ACHN (cell line): ENCODE results near the gene CFAP97.
"Not testable (repeated sequence)": the region's sequence is repeated elsewhere in the genome, so short reads cannot be mapped to it uniquely, and the experiment has no call there.

Experiments used
- DNase-seq: peaks from one replicate; pipeline ENCODE4 v3.0.0-alpha.2; 2015
- in situ Hi-C: cut with HindIII; loops from 2 replicates; pipeline ENCODE4 v1.10.0; 2017; ENCODE audit warnings: low sequenced_read_pairs, low pct_ligation_motif_present, low pct_unique_long_range_greater_than_20kb

The CFAP97 gene

DNA sequence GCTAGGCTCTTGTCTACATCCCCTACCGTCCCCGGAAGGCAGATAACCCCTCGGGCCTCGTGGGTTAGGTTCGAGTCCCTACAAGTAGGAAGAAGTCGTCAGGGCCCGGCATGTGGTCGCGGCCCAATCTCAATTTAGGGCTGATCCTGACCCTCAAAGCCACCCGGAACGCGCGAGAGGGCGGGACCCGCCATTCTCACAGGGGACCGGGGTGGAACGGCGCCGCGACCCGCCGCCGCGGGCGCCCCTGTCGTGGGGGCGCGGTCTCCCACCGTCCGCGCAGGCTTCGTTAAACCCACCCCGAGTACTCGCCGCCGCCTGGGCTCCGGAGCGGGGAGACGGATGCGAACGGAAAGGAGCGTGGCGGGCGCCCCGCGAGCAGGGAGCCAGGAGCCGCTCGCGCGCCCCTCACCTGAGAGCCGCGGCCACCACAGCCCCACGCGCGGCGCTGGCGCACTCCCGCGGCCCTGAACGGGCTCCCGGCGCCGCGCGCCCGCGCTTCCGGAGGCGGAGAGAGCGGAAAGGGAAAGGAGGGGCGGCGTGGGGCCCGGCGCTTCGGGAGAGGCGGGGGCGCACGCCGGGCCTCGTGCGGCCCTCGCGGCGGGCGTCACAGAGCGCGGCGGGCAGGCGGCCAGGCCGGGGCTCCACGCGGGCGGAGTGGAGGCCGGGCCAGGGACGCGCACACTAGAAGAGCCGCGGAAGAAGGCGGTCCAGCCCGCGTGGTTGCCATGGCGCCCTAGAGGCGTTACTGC, at the start of gene CFAP97:
CFAP97 (minus strand) TSS at position 515 of the 752 bp plus-strand sequence. CDS start 12,804 bp downstream, outside the sequence.
- in situ Hi-C loops: no loop called here
- peak; percentile 86 for DNase-seq

- in situ Hi-C loops: no loop called here
- DNase-seq: no peak
These were observed 45.3 kb upstream of the CFAP97 start for GRCh38 chr4:185249105-185249504.

DNA sequence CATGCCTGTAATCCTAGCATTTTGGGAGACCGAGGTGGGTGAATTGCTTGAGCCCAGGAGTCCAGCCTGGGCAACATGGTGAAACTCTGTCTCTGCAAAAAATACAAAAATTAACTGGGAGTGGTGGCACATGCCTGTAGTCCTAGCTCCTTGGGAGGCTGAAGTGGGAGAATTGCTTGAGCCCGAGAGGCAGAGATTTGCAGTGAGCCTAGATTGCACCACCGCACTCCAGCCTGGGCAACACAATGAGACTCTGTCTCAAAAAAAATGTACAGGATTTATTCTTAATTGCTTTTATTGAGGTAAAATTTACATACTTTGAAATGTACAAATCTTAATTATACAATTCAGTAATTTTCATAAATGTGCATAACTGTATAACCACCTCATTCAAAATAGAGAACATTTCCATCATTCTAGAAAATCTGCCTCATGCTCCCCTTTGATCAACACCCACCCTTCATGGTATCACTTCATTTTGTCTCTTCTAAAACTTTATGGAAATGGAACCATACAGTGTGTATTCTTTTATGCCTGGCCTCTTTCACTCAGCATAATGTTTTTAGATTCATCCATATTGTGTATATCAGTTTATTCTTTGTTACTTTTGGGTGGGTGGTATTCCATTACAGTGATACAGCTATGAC, 44.7 kb upstream of the CFAP97 start:
- in situ Hi-C loops: no loop called here
- DNase-seq: no peak

DNA sequence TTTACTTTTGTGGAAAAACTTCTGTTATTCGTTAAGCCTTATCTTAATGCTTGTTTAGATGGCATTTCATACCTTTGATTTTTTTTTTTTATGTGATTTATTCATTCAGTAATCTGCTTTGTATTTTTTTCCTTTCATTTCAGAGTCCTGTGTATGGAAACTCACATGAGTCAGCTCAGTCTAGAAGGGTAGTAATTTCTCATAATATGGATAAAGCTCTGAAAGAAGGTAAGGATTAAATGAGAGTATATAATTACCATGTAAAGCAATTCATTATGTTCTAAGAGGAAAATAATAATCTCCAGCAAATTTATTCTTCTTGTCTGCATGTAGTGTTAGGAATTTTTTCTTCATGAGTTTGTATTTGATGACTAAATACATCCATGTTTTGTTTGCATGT, 43.4 kb upstream of the CFAP97 start:
- in situ Hi-C loops: no loop called here
- DNase-seq: no peak

DNA sequence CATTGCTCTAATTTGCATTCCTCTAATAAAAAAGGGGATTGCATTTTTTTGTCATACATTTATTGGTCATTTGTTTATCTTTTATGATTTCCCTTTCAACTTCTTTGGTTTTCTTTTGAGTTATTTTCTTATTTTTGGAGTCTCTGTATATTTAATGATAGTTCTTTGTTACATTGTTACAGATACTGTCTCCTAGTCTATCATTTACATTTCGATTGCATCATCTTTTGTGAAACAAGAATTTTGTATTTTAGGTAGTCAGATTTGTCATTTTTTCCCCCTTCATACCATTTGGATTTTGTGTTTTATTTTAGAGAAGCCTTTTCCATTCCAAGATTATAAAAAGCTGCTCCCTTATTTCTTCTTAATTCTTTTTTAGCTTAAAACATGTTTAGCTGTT, 42.7 kb upstream of the CFAP97 start:
- DNase-seq: no peak
- in situ Hi-C loops: no loop called here

DNA sequence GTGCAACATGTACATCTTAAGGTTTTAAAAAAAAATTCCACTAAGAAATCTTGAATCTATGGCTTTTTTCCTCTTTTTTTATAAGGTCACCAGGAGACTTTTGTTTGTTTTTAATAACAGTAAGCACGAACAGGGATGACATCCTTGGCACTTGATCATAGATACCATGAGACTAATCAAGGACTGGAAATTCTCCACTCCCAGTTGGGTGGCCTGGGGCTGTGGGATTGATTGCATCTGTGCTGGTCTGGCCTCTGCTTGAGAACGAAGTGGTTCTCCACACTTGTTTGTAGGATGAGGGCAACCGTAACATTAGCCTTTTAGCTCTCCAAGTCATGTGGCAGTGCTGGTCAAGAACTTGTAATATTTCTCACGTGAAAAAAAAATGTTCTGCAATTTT, 41.0 kb upstream of the CFAP97 start:
- DNase-seq: no peak
- in situ Hi-C loops: no loop called here

DNA sequence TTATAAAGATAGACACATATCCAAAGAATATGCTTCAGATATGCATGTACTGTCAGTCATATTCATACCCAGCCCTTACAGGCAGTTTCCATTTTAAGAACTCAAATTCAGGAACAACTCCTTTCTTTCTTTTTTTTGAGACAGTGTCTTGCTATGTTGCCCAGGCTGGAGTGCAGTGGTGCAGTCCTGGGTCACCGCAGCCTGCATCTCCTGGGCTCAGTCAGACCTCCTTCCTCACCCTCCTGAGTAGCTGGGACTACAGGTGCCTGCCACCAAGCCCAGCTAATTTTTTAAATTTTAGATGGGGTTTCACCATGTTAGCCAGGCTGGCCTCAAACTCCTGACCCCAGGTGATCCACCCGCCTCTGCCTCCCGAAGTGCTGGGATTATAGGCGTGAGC, 40.1 kb upstream of the CFAP97 start:
- in situ Hi-C loops: no loop called here
- DNase-seq: no peak

DNA sequence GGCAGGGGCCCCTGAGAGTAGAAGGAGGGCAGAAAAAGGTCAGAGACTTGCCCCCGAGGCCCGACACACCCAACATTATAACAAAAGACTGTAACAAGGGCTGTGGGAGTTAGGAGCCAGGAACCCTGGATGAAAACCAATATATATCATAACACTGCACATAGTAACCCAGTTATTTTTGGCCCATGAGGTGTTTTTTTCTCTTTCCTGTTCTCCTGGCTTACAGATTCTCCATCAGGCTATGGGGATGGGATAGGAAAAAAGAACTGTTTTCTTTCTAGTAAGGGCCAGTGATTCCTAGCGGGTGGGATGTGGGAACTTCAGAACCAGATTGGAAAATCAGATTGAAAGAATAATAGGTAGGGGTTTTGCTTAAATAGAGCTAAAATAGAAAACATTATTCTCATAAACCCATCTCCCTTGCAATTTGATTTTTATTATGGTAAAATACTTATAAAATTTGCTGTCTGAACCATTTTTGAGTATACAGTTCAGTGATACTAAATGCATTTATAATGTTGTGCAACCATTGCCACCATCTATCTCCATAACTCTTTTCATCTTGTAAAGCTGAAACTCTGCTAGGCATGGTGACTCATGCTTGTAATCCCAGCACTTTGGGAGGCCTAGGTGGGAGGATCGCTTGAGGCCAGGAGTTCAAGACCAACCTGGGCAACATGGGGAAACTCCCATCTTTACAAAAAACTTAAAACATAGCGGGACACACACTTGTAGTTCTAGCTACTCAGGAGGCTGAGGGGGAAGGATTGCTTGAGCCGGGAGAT, 39.1 kb upstream of the CFAP97 start:
- in situ Hi-C loops: no loop called here
- no peak for DNase-seq

DNA sequence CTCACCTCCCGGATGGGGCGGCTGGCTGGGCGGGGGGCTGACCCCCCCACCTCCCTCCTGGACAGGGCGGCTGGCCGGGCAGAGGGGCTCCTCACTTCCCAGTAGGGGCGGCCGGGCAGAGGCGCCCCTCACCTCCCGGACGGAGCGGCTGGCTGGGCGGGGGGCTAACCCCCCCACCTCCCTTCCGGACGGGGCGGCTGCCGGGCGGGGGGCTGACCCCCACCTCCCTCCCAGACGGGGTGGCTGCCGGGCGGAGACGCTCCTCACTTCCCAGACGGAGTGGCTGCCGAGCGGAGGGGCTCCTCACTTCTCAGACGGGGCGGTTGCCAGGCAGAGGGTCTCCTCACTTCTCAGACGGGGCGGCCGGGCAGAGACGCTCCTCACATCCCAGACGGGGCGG, 36.7 kb upstream of the CFAP97 start:
- DNase-seq, in situ Hi-C loops: not testable (repeated sequence)

GRCh38 chr4:185238750-185239149, 35.0 kb upstream of the CFAP97 start:
- in situ Hi-C loops: no loop called here
- no peak for DNase-seq

- in situ Hi-C loops: no loop called here
These were observed 34.4 kb upstream of the CFAP97 start for GRCh38 chr4:185238215-185238681.

DNA sequence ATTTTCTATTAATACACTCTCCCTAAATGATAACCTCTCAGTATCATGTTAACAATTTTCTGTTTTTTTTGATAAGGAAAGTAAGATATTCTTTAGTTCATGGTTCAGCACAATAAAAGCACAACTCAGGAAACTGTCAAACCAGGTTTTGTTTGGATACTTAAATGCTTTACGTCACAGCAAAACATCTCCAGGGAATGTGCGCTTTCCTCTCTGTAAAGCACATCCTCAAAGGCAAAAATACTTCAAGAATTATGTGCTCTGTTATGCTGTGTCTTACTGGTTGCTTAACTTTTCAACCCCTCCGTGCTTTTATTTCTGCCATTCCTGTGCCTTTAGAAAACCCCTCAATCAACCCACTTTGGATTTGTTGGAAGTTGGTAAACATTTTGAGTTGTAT, 33.4 kb upstream of the CFAP97 start:
- in situ Hi-C loops: no loop called here
- no peak for DNase-seq

More at GRCh38 chr4:185238215-185238681, 34.4 kb upstream of the CFAP97 start:
- DNase-seq: no peak

DNA sequence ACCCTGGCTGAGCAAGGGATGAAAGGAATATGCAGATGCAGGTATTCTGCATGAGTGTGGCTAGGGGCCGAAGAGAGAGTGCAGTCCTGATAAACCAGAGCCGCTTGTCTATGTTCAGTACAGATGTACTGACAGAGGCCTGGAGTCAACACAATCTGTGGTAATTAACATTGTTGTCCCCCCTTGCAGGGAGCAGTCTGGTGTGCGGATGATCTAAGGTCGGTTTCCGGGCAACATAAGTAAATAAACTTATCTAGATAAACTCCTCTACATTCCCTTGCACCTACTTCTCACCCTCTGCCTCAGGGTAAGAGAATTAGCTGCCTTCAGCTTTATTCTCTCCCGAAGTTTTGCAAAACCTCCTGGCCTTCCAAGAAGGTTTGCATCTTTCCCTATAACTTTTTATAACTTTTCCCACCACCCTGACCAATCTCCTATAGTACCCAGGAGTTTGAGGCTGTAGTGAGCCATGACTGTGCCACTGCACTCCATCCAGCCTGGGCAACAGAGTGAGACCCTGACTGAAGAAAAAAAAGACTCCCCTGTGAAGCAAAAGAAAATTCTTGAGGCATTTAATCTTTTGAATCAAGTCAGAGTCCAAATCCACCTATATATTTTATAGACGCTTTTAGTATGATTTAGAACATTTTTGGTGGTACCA, 32.2 kb upstream of the CFAP97 start:
- no peak for DNase-seq
- in situ Hi-C loops: no loop called here

DNA sequence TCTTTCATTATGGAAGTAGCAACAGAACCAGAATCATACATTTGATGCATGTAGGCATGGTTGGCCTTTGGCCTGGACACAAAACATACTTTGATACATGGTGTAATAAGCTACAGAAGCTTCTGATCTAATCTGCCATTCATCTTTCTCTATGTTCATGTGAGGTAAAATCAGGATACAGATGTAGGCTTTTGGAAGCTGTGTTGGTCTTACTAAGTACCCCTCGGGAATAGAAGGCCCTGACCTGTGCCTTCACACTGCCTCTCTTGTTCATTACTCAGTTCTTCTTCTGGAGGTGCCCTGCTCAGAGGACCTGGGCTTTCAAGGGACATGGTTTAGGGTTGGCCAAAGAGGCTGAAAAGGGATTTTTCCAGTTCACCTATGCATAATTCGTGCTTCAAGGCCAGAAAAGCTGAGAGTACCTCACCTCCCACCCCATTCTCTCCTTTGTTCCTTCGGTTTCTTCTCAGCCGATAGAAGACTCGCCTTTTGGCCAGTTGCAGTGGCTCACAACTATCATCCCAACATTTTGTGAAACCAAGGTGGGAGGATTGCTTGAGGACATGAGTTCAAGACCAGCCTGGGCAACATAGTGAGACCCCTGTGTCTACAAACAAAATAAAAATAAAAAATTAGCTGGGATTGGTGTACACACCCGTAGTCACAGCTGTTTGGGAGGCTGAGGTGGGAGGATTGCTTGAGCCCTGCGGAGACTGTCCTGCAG, 31.5 kb upstream of the CFAP97 start:
- no peak for DNase-seq
- in situ Hi-C loops: no loop called here

DNA sequence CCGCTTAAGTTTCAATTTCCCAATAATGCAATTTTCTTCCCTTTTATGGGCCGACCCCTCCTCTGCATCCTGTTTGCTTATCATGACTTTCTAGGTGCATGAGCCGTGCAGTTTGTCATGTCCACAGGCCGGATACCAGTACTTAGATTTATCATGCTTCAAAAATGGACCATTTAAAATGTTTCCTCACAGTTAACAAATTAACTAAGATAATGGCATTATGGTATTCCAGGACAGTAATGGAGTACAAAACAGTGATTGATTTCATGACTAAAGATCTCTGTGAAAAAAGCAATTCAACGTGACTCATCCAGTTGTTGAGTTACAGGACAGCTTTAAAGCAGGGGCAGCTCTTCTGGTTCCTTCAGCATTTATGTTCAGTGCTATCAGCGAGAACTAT, 28.6 kb upstream of the CFAP97 start:
- peak; percentile 67 for DNase-seq
- in situ Hi-C loops: no loop called here

- in situ Hi-C loops: no loop called here
- DNase-seq: no peak
These were observed 25.4 kb upstream of the CFAP97 start for GRCh38 chr4:185229021-185229818.

DNA sequence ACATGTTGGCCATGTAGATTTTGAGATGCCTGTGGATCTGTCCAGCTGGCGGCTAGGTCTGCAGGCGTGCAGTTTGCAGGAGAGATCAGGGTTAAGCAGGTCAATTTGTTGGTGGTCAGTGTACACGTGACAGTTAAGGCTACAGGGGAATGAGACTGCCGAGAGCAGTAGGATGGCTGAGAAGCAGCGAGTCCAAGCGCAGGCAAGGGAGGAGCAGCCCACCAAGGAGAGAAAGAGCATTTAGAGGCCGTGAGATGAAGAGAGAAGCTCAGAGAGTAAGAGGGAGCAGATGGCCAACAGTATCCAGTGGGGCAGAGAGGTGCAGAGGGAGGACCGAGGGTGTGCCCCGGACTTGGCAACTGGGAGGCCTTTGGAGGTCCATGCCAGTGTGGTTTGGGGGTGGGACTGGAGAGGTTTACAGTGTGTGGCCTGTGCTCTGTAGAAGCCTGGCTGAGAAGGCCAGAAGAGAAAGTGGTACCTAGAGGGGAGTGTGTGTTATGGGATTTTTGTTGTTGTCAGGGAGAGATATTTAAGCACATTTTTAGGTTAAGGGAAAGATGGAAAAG, 24.0 kb upstream of the CFAP97 start:
- in situ Hi-C loops: no loop called here
- no peak for DNase-seq
